ENCODE measurements around the gene CPE. TPM values are rescaled to one million over a fixed set of nuclear protein-coding genes. Genes with fewer than 3 reads are reported as not detected.
"Not testable (repeated sequence)": the region's sequence is repeated elsewhere in the genome, so short reads cannot be mapped to it uniquely, and the experiment has no call there.

The CPE gene
- total RNA-seq, 1 donor from 2014 or later: 151 TPM

DNA sequence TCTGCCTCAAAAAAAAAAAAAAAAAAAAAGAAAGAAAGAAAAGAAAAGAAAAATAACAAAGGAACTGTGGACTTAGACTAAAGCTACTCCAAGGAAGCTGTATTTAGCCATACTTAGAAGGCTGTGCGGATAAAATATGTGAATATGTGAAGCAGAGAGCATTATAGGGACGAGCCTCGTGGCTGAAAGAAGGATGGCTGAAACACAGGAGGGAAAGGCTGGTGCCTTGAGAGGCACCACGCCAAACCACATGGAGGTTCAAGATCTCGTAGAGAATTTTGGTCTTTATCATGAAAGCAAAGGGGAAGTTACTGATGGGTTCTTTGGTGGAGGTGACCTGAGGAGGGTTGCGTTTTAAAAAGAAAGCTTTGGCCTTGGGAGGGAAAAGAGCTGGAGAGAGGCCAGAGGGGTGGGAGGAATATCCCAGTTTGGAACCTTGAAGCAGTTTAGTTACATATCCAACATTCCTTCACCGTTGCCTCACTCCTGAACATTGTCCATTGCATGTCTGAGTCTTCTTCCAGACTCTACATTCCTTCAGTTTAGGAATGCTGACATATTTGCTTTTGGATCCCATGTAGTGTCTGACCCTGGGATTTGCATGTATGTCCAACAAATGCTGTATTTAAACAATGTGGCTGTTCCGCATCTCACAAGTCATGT, 82.5 kb downstream of the CPE start:
- peak; percentile 76 for DNase-seq (ENCODE audit: low spot score)

GRCh38 chr4:165462009-165462408, 83.2 kb downstream of the CPE start:
- DNase-seq (ENCODE audit: low spot score): no peak

DNA sequence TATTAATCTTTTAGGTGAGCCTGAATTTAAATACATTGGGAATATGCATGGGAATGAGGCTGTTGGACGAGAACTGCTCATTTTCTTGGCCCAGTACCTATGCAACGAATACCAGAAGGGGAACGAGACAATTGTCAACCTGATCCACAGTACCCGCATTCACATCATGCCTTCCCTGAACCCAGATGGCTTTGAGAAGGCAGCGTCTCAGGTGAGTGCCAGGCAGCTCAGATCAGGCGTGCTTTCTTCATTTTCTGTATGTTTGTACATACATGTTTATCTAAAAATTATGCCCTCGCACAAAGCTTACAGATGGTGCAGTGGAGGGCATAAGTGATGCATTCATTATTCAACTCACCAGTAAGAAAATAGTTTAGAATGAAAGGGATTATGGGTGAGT, 85.6 kb downstream of the CPE start:
- DNase-seq (ENCODE audit: low spot score): no peak

DNA sequence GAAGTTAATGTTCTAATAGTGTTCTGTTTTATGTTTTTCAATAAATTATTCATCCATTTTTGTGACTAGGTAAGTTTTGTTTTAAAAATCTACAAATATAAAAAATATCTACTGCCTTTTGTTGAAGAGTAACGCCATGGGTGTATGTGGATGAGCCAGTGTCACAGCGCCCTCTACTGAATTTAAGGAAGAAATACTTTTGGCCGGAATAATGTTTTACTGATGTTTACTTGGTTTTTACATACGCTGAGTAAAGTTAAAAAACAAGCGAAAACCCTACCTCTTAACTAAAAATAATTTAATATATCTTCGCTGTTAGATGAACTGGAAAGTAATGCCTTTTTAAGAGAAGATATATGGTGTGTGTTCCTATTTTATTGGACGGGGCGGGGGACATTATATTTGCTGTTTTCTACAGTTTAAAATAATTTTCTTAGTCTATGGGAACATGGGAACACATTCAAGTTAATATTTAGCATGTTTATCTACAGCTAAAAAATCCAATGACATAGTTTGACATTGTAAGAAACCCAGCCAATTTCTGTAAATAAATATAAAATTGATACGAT, 86.1 kb downstream of the CPE start:
- peak; percentile 34 for DNase-seq (ENCODE audit: low spot score)

- no peak for DNase-seq (ENCODE audit: low spot score)
These were observed 91.2 kb downstream of the CPE start for GRCh38 chr4:165470009-165470408.

- no peak for DNase-seq (ENCODE audit: low spot score)
These were observed 94.3 kb downstream of the CPE start for GRCh38 chr4:165472943-165473676.

GRCh38 chr4:165474784-165475705, 96.2 kb downstream of the CPE start:
- no peak for DNase-seq (ENCODE audit: low spot score)

DNA sequence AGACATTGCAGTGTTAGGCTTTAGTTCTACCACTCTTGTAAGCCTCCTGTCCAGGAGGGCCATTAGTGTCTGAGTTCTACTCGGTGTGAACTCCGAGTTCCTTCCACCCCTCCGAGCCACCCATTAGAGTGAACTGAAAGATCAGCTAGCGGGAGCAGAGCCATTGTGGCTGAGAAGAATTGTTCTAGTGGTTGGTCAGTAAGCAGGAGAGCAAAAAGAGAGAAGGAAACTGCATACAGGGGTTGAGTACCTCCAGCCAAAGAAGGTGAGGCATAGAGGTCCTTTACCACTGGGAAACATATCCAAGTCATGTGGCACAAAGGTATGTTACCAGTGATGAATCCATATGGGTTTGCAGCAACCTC, 96.9 kb downstream of the CPE start:
- no peak for DNase-seq (ENCODE audit: low spot score)

DNA sequence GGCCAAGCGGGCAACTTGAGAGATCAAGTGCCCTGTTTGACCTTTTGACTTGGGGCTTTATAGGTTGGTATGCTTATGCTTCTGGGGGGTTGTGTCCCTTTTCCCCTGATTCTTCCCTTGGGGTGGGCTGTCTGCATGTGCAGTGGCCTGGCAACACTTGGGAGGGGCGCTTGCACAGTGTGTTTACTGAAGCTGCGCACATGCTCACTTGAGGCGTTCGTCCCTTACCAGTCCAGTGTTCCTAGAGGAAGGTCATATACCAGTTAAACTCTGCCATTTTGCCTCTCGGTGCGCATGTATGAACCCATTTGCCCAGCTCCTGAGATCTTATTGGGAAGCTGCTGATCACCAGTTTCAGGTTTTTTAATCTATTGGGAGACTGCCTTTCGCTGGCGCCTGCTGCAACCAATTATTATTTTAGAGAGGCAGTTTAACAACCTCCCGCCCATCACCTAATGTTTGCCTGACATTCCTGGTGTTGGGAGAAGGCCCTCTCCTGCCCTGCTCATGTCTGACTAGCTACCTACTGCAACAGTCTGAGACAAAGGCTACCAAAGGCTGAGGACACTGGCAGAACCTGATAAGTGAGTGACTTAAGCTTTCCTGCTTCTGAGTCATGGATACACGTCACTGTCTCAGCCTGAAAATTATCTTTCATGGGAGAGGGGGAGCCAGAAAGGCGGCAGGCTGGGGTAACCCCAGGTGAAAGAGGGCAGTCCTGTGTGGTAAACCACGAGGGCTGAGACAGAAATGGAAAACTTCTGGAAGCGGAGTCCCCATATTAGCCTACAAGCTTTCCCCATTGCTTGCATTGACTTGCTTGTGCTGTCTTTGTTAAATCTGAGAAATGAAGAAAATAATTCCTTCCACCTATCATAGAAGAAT, 97.6 kb downstream of the CPE start:
- no peak for DNase-seq (ENCODE audit: low spot score)

DNA sequence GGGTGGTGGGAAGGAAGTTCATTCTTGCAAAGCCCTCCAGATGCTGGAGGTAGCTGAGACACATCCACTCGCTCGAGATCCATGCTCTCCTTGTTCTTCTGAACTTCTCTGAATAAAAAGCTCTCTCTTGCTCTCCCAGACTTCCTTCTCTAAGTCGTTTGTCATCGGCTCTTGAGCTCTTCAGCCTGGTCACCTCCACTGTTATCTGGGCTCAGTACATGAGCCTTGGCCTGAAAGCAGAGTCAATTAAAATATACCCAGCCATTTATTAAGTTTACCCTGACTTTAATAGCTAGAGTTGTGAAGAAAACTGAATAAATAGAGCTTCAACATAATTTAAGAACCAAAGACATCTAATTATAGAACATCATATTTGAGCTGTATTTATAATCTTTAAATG, 99.0 kb downstream of the CPE start:
- no peak for DNase-seq (ENCODE audit: low spot score)

DNA sequence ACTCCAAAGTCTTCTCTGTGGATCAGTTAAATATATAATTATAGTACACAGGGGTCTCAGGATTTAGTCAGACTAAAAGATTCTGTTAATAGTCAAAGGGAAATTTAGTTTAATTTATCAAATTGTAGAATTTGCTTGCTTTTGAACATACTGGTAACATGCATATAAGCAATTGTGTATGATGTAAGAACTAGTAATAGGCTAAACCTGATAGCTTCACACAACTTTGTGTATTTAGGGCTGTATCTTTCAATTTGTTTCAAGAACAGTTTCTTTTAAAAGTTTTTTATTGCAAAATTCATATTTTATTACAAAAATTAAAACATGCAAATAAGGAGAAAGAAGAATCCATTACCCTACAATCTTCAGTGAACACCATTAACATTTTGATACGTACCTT, 99.5 kb downstream of the CPE start:
- DNase-seq (ENCODE audit: low spot score): no peak

DNA sequence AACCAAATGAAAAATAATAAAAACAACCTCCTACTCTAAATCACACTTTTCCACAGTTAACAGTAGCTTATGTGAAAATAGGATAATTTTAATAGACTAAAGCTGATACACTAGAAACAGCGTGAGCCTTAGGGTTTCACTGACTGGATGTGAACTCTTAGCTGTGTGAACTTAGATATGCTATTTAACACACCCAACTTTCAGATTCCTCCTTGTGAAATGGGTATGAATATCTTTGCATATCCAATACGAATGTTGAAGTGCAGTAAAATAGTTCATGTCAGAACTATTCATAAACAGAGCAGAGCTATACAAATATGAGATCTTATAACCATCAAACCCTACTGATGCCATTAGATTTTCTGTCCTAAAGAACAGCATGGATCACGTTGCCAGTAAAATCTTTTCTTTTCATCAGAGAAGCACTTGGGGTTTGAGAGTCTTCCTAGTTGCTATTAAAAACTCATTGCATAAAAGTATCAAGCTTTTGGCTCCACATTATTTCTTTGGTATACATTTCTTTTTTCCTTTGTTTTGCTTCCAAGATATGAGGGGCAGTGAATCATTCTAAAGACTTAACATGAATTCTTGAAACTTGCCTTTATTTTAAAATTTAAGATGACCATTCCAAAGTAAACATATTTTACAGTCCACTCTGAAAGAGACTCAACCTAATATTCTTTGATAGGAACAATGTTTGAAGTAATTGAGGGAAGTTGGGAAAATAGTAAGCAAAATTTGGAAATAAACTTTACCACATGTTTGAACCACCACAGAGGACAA, 102.4 kb downstream of the CPE start:
- peak; percentile 11 for DNase-seq (ENCODE audit: low spot score)

DNA sequence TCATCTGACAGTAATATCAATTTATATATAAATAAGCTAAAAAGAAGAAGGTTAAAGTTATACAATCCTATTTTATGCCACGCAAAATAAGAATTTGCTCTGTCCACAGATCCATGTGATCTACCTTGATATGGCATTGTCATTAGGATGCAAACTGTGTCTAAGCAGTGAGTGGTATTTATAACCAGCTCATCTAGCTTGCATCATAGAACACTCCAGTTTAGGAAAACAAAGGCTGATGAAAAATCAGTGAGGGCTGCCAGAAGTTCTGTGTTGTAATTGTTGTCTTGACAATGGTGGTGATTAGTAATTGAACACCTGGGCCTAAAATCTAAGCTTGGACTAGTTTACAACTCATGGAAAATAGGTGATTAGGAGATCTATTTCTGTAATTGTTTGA, 111.0 kb downstream of the CPE start:
- no peak for DNase-seq (ENCODE audit: low spot score)

GRCh38 chr4:165492583-165492982, 113.8 kb downstream of the CPE start:
- not testable (repeated sequence) for DNase-seq (ENCODE audit: low spot score)

DNA sequence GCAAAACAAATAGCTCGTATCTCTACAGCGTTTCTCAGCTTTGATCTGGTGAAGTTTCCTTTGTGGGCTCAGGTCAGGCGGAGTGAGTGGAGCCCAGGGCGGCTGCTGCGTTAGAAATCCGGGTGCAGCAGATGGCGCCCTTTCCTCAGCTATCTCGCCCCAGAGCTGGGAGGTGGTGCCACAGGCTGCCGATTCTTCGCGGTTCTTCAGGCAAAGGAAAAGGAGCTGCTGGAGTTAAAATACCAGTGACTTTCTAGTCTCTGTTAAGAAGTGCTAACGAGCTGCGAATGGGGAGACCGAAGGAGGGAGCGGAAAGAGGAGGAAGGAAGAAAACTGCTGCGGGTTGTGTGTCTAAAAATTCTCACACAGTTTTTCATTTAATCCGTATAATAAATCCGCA, 114.6 kb downstream of the CPE start:
- DNase-seq (ENCODE audit: low spot score): peak; percentile 80

DNA sequence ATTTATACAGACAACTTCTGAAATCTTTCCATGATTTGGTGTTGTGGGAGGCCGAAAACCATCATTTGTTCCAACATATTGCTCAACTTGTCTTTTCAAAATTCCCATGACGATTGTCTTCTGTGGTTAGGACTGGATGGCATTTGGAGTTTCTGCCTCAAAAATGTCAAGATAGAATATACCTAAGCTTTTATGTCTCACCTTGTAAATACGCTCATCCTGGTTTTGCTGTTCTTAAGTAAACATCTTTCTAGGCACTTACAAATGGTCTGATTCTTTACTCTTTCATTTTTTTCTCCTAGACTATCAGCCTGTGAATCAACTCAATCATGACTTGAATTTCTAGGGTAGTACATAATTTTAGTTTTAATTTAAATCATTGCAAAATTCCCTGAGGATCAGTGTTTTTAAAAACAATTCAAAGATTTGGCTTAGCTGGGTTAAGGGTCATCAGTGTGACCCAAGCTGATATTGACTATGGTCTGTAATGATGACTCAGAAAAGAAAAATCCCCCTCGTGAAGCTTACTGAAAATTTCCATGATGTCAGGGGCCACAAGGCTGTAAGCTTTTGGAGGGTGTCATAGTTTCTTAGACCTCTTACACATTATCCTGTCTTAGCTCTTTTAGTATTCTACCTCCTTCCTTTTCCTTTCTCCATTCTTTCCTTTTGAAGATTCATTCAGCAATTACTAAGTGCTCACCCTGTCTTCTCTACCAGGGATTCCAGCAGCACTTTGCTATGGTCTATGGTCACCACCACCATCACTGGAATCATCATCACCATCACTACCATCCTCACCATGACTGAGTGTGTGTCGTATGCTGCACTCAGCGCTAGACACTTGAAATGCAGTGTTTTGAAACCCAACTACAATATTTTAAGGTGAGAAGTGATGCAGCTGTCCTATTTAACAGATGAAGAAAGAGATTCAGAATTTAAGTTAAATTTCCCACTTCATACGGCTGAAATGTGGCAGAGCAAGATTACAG, 124.4 kb downstream of the CPE start:
- no peak for DNase-seq (ENCODE audit: low spot score)

GRCh38 chr4:165504184-165504583, 125.4 kb downstream of the CPE start:
- DNase-seq (ENCODE audit: low spot score): no peak

- DNase-seq (ENCODE audit: low spot score): no peak
These were observed 127.4 kb downstream of the CPE start for GRCh38 chr4:165505958-165506837.

Measured in umbilical cord (tissue), 2 donors.